ENCODE measurements around the gene KRABD2.

Gene KRABD2

DNA sequence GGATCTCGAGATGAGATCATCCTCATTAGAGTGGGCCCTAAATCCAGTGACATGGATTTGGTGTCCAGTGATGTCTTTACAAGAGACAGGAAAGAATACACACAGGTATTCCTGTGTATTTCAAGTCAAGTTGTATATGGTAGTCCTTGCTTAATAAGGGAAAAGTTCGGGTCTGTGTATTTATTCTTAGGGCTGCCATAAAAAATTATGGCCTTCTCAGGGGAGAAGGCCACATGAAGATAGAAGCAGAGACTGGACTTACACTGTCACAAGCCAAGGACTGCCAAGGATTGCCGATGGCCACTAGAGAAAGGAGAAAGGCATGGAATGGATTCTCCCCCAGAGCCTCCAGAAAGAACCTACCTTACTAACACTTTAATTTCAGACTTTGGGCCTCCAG, 8.3 kb downstream of the KRABD2 start:
- Histone ChIP-seq H3K36me3 (replicated peaks; ENCODE audit: insufficient read depth, low read length) (0 out of 2 replicates have a peak, but pooled peaks cover 3% of the 10 kb centered on the region), H3F3A (ENCODE audit: insufficient read depth, low read length) (peaks cover 14% of the 10 kb centered on the region), H3K79me2 (ENCODE audit: low read length) (no peaks in the 10 kb centered on the region), H4K20me1 (ENCODE audit: insufficient read depth, low read length) (no peaks in the 10 kb centered on the region), H3K4me1 (ENCODE audit: low read length) (peaks cover 15% of the 10 kb centered on the region), H3K27ac (ENCODE audit: low read length) (no peak overlapping the region), H3K4me3 (ENCODE audit: low read length) (no peak overlapping the region), H3K4me2 (ENCODE audit: low read depth, low read length) (no peak overlapping the region), H3K27me3 (replicated peaks; ENCODE audit: insufficient read depth, low read length) (no peaks in the 10 kb centered on the region), H3K9me3 (replicated peaks; ENCODE audit: insufficient read depth, low read length) (no peaks in the 10 kb centered on the region), H3K9ac (ENCODE audit: low read length) (no peak overlapping the region), H3K9me2 (replicated peaks; ENCODE audit: insufficient read depth, low read length) (no peaks in the 10 kb centered on the region), H2AFZ (ENCODE audit: low read length) (no peak overlapping the region)
- DNase-seq: no peak
- no peak for TF ChIP-seq EZH2phosphoT487 (IDR thresholded peaks at IDR 0.05; ENCODE audit: low read length)
- no peak for TF ChIP-seq EZH2 (optimal IDR thresholded peaks at IDR 0.05; ENCODE audit: low read depth, low read length)
- TF ChIP-seq, protein P1, sequence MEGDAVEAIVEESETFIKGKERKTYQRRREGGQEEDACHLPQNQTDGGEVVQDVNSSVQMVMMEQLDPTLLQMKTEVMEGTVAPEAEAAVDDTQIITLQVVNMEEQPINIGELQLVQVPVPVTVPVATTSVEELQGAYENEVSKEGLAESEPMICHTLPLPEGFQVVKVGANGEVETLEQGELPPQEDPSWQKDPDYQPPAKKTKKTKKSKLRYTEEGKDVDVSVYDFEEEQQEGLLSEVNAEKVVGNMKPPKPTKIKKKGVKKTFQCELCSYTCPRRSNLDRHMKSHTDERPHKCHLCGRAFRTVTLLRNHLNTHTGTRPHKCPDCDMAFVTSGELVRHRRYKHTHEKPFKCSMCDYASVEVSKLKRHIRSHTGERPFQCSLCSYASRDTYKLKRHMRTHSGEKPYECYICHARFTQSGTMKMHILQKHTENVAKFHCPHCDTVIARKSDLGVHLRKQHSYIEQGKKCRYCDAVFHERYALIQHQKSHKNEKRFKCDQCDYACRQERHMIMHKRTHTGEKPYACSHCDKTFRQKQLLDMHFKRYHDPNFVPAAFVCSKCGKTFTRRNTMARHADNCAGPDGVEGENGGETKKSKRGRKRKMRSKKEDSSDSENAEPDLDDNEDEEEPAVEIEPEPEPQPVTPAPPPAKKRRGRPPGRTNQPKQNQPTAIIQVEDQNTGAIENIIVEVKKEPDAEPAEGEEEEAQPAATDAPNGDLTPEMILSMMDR (IDR thresholded peaks at IDR 0.05; ENCODE audit: low read length): no peak

DNA sequence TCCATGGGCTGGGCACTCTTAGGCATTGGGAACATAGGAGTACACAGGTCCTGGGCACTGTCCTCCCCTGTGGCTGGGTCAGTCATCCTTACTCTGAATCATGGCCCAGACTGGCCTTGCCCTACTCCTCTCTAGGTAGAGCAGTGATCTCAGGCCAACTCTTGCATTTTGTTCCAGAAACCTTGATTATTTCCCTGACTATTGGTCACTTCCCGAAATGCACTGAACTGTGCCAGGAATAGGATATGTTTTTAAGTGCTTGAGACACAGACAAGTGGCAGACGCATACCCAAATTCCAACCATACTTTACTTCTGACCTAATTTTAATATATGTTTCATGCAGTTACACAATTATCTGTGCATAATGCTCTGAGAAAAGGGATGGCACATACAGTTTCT, 10.3 kb downstream of the KRABD2 start:
- H3K4me3 ChIP-seq (ENCODE audit: low read length): no peak overlapping the region
- H3K79me2 ChIP-seq (ENCODE audit: low read length): no peaks in the 10 kb centered on the region
- H3K4me1 ChIP-seq (ENCODE audit: low read length): no peaks in the 10 kb centered on the region
- H2AFZ ChIP-seq (ENCODE audit: low read length): no peak overlapping the region
- no peak overlapping the region for H3K27ac ChIP-seq (ENCODE audit: low read length)
- no peaks in the 10 kb centered on the region for H3K9me2 ChIP-seq (replicated peaks; ENCODE audit: insufficient read depth, low read length)
- no peaks in the 10 kb centered on the region for H3F3A ChIP-seq (ENCODE audit: insufficient read depth, low read length)
- no peak for DNase-seq
- no peak overlapping the region for H3K9ac ChIP-seq (ENCODE audit: low read length)
- H3K27me3 ChIP-seq (replicated peaks; ENCODE audit: insufficient read depth, low read length): no peaks in the 10 kb centered on the region
- TF ChIP-seq, protein P1 (IDR thresholded peaks at IDR 0.05; ENCODE audit: low read length): no peak
- TF ChIP-seq EZH2 (optimal IDR thresholded peaks at IDR 0.05; ENCODE audit: low read depth, low read length) (no peak), EZH2phosphoT487 (IDR thresholded peaks at IDR 0.05; ENCODE audit: low read length) (no peak)
- H4K20me1 ChIP-seq (ENCODE audit: insufficient read depth, low read length): no peaks in the 10 kb centered on the region
- no peaks in the 10 kb centered on the region for H3K9me3 ChIP-seq (replicated peaks; ENCODE audit: insufficient read depth, low read length)
- no peak overlapping the region for H3K4me2 ChIP-seq (ENCODE audit: low read depth, low read length)
- H3K36me3 ChIP-seq (replicated peaks; ENCODE audit: insufficient read depth, low read length): 0 out of 2 replicates have a peak, but pooled peaks cover 3% of the 10 kb centered on the region

DNA sequence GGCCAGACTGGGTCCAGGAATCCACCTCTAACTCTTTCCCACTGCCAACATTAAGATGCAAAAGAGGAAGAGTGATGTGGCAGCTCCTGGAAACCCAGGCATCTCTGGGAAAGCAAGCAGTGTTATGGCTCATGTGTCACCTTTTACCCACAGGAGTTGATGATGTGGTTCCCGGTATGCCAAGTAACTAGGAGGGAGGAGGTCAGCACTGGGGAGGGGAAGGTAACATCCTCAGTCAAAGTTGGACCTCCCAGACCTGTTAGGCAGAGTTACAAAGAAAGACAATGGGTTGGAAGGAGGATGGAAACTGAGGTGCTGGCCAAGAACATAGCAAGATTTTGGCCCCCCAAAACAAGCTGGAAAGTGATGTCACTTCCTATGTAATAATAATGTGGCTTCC, 11.4 kb downstream of the KRABD2 start:
- Histone ChIP-seq H3K4me1 (ENCODE audit: low read length) (no peaks in the 10 kb centered on the region), H3K4me2 (ENCODE audit: low read depth, low read length) (no peak overlapping the region), H3K79me2 (ENCODE audit: low read length) (no peaks in the 10 kb centered on the region), H2AFZ (ENCODE audit: low read length) (no peak overlapping the region), H3K9me2 (replicated peaks; ENCODE audit: insufficient read depth, low read length) (no peaks in the 10 kb centered on the region), H3F3A (ENCODE audit: insufficient read depth, low read length) (no peaks in the 10 kb centered on the region), H4K20me1 (ENCODE audit: insufficient read depth, low read length) (no peaks in the 10 kb centered on the region), H3K4me3 (ENCODE audit: low read length) (no peak overlapping the region), H3K36me3 (replicated peaks; ENCODE audit: insufficient read depth, low read length) (0 out of 2 replicates have a peak, but pooled peaks cover 3% of the 10 kb centered on the region), H3K27ac (ENCODE audit: low read length) (no peak overlapping the region), H3K27me3 (replicated peaks; ENCODE audit: insufficient read depth, low read length) (no peaks in the 10 kb centered on the region), H3K9ac (ENCODE audit: low read length) (no peak overlapping the region), H3K9me3 (replicated peaks; ENCODE audit: insufficient read depth, low read length) (no peaks in the 10 kb centered on the region)
- TF ChIP-seq, protein P1 (IDR thresholded peaks at IDR 0.05; ENCODE audit: low read length): no peak
- TF ChIP-seq EZH2phosphoT487 (IDR thresholded peaks at IDR 0.05; ENCODE audit: low read length): no peak
- no peak for TF ChIP-seq EZH2 (optimal IDR thresholded peaks at IDR 0.05; ENCODE audit: low read depth, low read length)
- no peak for DNase-seq
